GM23338 (cell line): ENCODE results near the gene CLIC3. TPM values are rescaled to one million over a fixed set of nuclear protein-coding genes. Genes with fewer than 3 reads are reported as not detected.

Source experiments
- ATAC-seq: fragments of 200-7000 bp; cut with Tn5 transposase; 3 replicates; pipeline ENCODE4 v1.9.1; 2020
- DNase-seq: peaks from one replicate; pipeline ENCODE4 v3.0.0-alpha.2; 2015; ENCODE audit warnings: low spot score
- H2AFZ ChIP-seq: fragments of 200-600 bp; sonication (generic); 2 replicates; pipeline ENCODE4 v1.8.0; 2016; ENCODE audit warnings: antibody characterized with exemption, mild to moderate bottlenecking, moderate library complexity
- H3F3A ChIP-seq: fragments of 200-600 bp; sonication (generic); replicated peaks from 2 replicates; pipeline ENCODE4 v1.8.0; 2017; ENCODE audit warnings: antibody characterized with exemption, mixed run types, low read depth
- H3K27ac ChIP-seq: fragments of 200-600 bp; sonication (generic); 2 replicates; pipeline ENCODE4 v1.6.1; 2016; ENCODE audit warnings: low read depth
- H3K27me3 ChIP-seq: fragments of 200-600 bp; sonication (generic); 2 replicates; pipeline ENCODE4 v1.8.0; 2016; ENCODE audit warnings: mild to moderate bottlenecking, mixed run types, moderate library complexity; ENCODE audit not compliant: insufficient read depth
- H3K36me3 ChIP-seq: fragments of 200-600 bp; sonication (generic); 2 replicates; pipeline ENCODE4 v1.8.0; 2016; ENCODE audit warnings: mild to moderate bottlenecking; ENCODE audit not compliant: insufficient read depth
- H3K4me1 ChIP-seq: fragments of 200-600 bp; sonication (generic); 2 replicates; pipeline ENCODE4 v1.8.0; 2016; ENCODE audit warnings: mild to moderate bottlenecking, moderate library complexity; ENCODE audit not compliant: insufficient read depth
- H3K4me2 ChIP-seq: fragments of 200-600 bp; sonication (generic); 2 replicates; pipeline ENCODE4 v1.7.1; 2017; ENCODE audit warnings: mixed run types
- H3K4me3 ChIP-seq: fragments of 200-600 bp; sonication (generic); 2 replicates; pipeline ENCODE4 v1.6.1; 2016; ENCODE audit warnings: mixed run types
- H3K79me2 ChIP-seq: fragments of 200-600 bp; sonication (generic); replicated peaks from 2 replicates; pipeline ENCODE4 v1.8.0; 2017; ENCODE audit warnings: mild to moderate bottlenecking; ENCODE audit not compliant: insufficient read depth
- H3K9me2 ChIP-seq: fragments of 200-600 bp; sonication (generic); 2 replicates; pipeline ENCODE4 v1.8.0; 2017; ENCODE audit not compliant: insufficient read depth
- H4K20me1 ChIP-seq: fragments of 200-600 bp; sonication (generic); replicated peaks from 2 replicates; pipeline ENCODE4 v1.8.0; 2017; ENCODE audit warnings: mild to moderate bottlenecking; ENCODE audit not compliant: insufficient read depth
- H3K27ac Mint-ChIP-seq: 2 replicates; pipeline ENCODE4 v1.8.0; 2020; ENCODE audit warnings: inconsistent platforms, mild to moderate bottlenecking, moderate library complexity, mixed read lengths
- H3K27me3 Mint-ChIP-seq: 3 replicates; pipeline ENCODE4 v1.8.0; 2022; ENCODE audit warnings: low read depth, mild to moderate bottlenecking, moderate library complexity, mixed read lengths, inconsistent platforms; ENCODE audit not compliant: insufficient read depth, poor library complexity
- H3K36me3 Mint-ChIP-seq: 3 replicates; pipeline ENCODE4 v1.8.0; 2021; ENCODE audit warnings: low read depth, mild to moderate bottlenecking, inconsistent platforms, moderate library complexity, mixed read lengths
- H3K4me1 Mint-ChIP-seq: 3 replicates; pipeline ENCODE4 v1.8.0; 2020; ENCODE audit warnings: mild to moderate bottlenecking, inconsistent platforms, mixed read lengths
- H3K4me3 Mint-ChIP-seq: 3 replicates; pipeline ENCODE4 v1.8.0; 2021; ENCODE audit warnings: moderate library complexity, mild to moderate bottlenecking, inconsistent platforms, mixed read lengths
- H3K9me3 Mint-ChIP-seq: 3 replicates; pipeline ENCODE4 v1.8.0; 2020; ENCODE audit warnings: moderate library complexity, mild to moderate bottlenecking, inconsistent platforms, mixed read lengths
- CREB1 ChIP-seq: fragments of 250-450 bp; sonication (Bioruptor Pico); IDR thresholded peaks from 2 replicates; pipeline ENCODE4 v1.5.0; 2020; ENCODE audit warnings: low read depth, mild to moderate bottlenecking, moderate library complexity
- CTCF ChIP-seq, 2 experiments: fragments of 200-600 bp in 1 of 2; sonication (generic) in 1 of 2; conservative IDR thresholded peaks; 2 replicates each; pipeline versions ENCODE4 v1.5.1 to v1.6.1; 2016 to 2017; ENCODE audit warnings: antibody characterized with exemption in 2 of 2, low read depth in 2 of 2, mild to moderate bottlenecking in 2 of 2, moderate library complexity in 1 of 2
- ETS1 ChIP-seq: IDR thresholded peaks from 2 replicates; pipeline ENCODE4 v1.6.1; 2016; ENCODE audit warnings: antibody characterized with exemption
- EZH2 ChIP-seq: fragments of 200-600 bp; sonication (generic); IDR thresholded peaks from one replicate; pipeline ENCODE4 v1.8.0; 2017; ENCODE audit warnings: antibody characterized with exemption, mild to moderate bottlenecking, low read depth; ENCODE audit not compliant: unreplicated experiment
- JUNB ChIP-seq: IDR thresholded peaks from one replicate; pipeline ENCODE4 v1.6.1; 2016; ENCODE audit warnings: antibody characterized with exemption; ENCODE audit not compliant: unreplicated experiment
- POLR2AphosphoS5 ChIP-seq: IDR thresholded peaks from 2 replicates; pipeline ENCODE4 v1.6.1; 2016; ENCODE audit warnings: antibody characterized with exemption, low read depth
- REST ChIP-seq: IDR thresholded peaks from one replicate; pipeline ENCODE4 v1.6.1; 2018; ENCODE audit warnings: antibody characterized with exemption; ENCODE audit not compliant: unreplicated experiment
- STAT1 ChIP-seq: IDR thresholded peaks from one replicate; pipeline ENCODE4 v1.6.1; 2016; ENCODE audit warnings: antibody characterized with exemption; ENCODE audit not compliant: unreplicated experiment
- ZNF114 ChIP-seq: fragments of 250-450 bp; sonication (Bioruptor Pico); IDR thresholded peaks from 2 replicates; pipeline ENCODE4 v1.5.0; 2020; ENCODE audit warnings: mild to moderate bottlenecking, moderate library complexity
- ZNF462 ChIP-seq: fragments of 250-450 bp; sonication (Bioruptor Pico); IDR thresholded peaks from 2 replicates; pipeline ENCODE4 v1.5.0; 2020; ENCODE audit warnings: mild to moderate bottlenecking, moderate library complexity
- polyA plus RNA-seq: library from polyadenylated mRNA; unstranded; fragments of >200 nt; fragmentation: Nextera tagmentation; extraction: Ambion mirVana; gene quantifications from 2 replicates; pipeline ENCODE4 v1.2.1, GENCODE V29; 2016
- total RNA-seq: library from RNA; depleted of rRNA; stranded (reverse); fragments of >200 nt; shearing (Covaris generic); gene quantifications from 2 replicates; pipeline ENCODE4 v1.2.3, GENCODE V29; 2014

Gene CLIC3
- total and polyA plus RNA-seq, 2 experiments from 2014 or later, result 0.53 to 0.56 TPM

- TF ChIP-seq ZNF462 (CRISPR knock-in tag), result no peak
- no peak for TF ChIP-seq CTCF (conservative IDR thresholded peaks at IDR 0.05; ENCODE audit: low read depth in 2 of 2)
Observed at GRCh38 chr9:136958473-136958872, 37.9 kb downstream of the CLIC3 start (continued).

GRCh38 chr9:136957901-136958300 is 38.5 kb downstream of the CLIC3 start:
- H3K4me3 Mint-ChIP-seq, result no peak overlapping the region
- no peak overlapping the region for H3K27ac Mint-ChIP-seq
- H3F3A ChIP-seq, result no peaks in the 10 kb centered on the region
- 0 out of 2 replicates have a peak, but pooled peaks cover 6% of the 10 kb centered on the region for H3K9me2 ChIP-seq
- no peak overlapping the region for H3K4me2 ChIP-seq
- H3K27ac ChIP-seq, result no peak overlapping the region
- no peaks in the 10 kb centered on the region for H4K20me1 ChIP-seq
- no peaks in the 10 kb centered on the region for H3K27me3 ChIP-seq
- no peak overlapping the region for H3K4me3 ChIP-seq
- H3K4me1 Mint-ChIP-seq, result no peaks in the 10 kb centered on the region; the same call in 2 of the 3 replicates
- DNase-seq (no peak), ATAC-seq (no peak)
- H3K79me2 ChIP-seq, result no peaks in the 10 kb centered on the region
- no peaks in the 10 kb centered on the region for H3K4me1 ChIP-seq
- H3K27me3 Mint-ChIP-seq, result peaks cover 6% of the 10 kb centered on the region
- H3K9me3 Mint-ChIP-seq, result peaks cover 4% of the 10 kb centered on the region; the same call in 2 of the 3 replicates
- H2AFZ ChIP-seq, result no peak overlapping the region
- no peaks in the 10 kb centered on the region for H3K36me3 ChIP-seq
- no peaks in the 10 kb centered on the region; the same call in 2 of the 3 replicates for H3K36me3 Mint-ChIP-seq
- TF ChIP-seq POLR2AphosphoS5 (no peak), CREB1 (no peak), ZNF114 (CRISPR knock-in tag) (no peak), ETS1 (no peak), STAT1 (no peak), REST (no peak), CTCF (conservative IDR thresholded peaks at IDR 0.05; ENCODE audit: low read depth in 2 of 2) (no peak), JUNB (no peak), EZH2 (no peak)
